ENCODE measurements around the gene PDE8A. TPM values are rescaled to one million over a fixed set of nuclear protein-coding genes. Genes with fewer than 3 reads are reported as not detected.

Gene PDE8A, protein sequence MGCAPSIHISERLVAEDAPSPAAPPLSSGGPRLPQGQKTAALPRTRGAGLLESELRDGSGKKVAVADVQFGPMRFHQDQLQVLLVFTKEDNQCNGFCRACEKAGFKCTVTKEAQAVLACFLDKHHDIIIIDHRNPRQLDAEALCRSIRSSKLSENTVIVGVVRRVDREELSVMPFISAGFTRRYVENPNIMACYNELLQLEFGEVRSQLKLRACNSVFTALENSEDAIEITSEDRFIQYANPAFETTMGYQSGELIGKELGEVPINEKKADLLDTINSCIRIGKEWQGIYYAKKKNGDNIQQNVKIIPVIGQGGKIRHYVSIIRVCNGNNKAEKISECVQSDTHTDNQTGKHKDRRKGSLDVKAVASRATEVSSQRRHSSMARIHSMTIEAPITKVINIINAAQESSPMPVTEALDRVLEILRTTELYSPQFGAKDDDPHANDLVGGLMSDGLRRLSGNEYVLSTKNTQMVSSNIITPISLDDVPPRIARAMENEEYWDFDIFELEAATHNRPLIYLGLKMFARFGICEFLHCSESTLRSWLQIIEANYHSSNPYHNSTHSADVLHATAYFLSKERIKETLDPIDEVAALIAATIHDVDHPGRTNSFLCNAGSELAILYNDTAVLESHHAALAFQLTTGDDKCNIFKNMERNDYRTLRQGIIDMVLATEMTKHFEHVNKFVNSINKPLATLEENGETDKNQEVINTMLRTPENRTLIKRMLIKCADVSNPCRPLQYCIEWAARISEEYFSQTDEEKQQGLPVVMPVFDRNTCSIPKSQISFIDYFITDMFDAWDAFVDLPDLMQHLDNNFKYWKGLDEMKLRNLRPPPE
- 10 to 100 TPM; 34.2 to 50.1 TPM for total RNA-seq

- ATAC-seq, result peak; percentile 20
- peak within 1 kb of the TSS; percentile 81 to 95 (median 90) for H3K27ac ChIP-seq
Measured at GRCh38 chr15:84981711-84982300, at the start of gene PDE8A. PDE8A (plus strand) TSS chr15:84981856; CDS start chr15:84982163, 307 bp downstream.

DNA sequence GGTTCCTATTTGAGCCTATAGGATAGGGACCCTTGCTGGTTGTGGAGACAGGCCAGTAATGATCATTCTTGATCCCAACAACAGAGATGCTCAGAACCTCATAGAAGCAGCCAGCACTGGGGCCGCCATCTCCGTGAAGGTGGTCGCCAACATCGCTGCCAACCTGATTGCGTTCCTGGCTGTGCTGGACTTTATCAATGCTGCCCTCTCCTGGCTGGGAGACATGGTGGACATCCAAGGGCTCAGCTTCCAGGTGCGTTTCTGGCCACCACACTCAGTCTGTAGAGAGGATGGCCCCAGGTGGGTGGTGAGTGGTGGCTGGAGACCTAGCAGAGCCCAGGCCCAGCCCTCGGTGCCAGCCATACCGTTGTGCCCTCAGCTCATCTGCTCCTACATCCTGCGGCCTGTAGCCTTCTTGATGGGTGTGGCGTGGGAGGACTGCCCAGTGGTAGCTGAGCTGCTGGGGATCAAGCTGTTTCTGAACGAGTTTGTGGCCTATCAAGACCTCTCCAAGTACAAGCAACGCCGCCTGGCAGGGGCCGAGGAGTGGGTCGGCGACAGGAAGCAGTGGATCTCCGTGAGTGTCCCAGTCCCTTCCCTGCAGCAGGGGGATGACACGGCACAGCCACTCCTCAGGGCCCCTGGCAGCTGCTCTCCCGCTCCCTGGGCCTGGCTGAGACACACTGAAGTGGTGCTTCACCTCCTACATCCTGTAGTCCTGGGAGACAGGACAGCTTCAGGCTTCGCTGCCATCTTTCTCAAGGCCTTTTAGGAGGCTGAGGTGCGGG, 46.5 kb upstream of the PDE8A start:
- no peaks in the 10 kb centered on the region for H3K36me3 ChIP-seq (replicated peaks in 1 of 2; ENCODE audit: insufficient read depth in 1 of 2, low read depth in 2 of 2)
- H3K9me3 ChIP-seq, result no peaks in the 10 kb centered on the region
- no peak overlapping the region for H3K27ac ChIP-seq
- 74 to 81% methylated on average over 12 to 19 of the region's 21 CpGs for WGBS, 2 donors
- TF ChIP-seq, protein P1, sequence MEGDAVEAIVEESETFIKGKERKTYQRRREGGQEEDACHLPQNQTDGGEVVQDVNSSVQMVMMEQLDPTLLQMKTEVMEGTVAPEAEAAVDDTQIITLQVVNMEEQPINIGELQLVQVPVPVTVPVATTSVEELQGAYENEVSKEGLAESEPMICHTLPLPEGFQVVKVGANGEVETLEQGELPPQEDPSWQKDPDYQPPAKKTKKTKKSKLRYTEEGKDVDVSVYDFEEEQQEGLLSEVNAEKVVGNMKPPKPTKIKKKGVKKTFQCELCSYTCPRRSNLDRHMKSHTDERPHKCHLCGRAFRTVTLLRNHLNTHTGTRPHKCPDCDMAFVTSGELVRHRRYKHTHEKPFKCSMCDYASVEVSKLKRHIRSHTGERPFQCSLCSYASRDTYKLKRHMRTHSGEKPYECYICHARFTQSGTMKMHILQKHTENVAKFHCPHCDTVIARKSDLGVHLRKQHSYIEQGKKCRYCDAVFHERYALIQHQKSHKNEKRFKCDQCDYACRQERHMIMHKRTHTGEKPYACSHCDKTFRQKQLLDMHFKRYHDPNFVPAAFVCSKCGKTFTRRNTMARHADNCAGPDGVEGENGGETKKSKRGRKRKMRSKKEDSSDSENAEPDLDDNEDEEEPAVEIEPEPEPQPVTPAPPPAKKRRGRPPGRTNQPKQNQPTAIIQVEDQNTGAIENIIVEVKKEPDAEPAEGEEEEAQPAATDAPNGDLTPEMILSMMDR (IDR thresholded peaks at IDR 0.05), result peak in 1 of 7 experiments; percentile 24
- no peak for TF ChIP-seq POLR2A (IDR thresholded peaks at IDR 0.05)
- no peak for DNase-seq
- ATAC-seq, result no peak
- no peak overlapping the region for H3K4me3 ChIP-seq
- intact Hi-C loops (cut with DNase I), result no loop called here
- H3K27me3 ChIP-seq, result no peaks in the 10 kb centered on the region
- H3K4me1 ChIP-seq, result peaks cover 1% of the 10 kb centered on the region

More at GRCh38 chr15:84981711-84982300, at the start of gene PDE8A:
- H3K36me3 ChIP-seq (replicated peaks in 1 of 2; ENCODE audit: insufficient read depth in 1 of 2, low read depth in 2 of 2), result no peaks in the 10 kb centered on the region
- H3K4me3 ChIP-seq, result peak within 1 kb of the TSS; percentile 81 to 94
- no peaks in the 10 kb centered on the region for H3K9me3 ChIP-seq
- WGBS, 2 donors, result 1% methylated on average over 53 of the region's 95 CpGs; no CpG with 5 or more reads in 1 of the 2 donors
- no peak for TF ChIP-seq POLR2A (IDR thresholded peaks at IDR 0.05)
- TF ChIP-seq, protein P1 (IDR thresholded peaks at IDR 0.05), result peak in 1 of 7 experiments; percentile 26
- intact Hi-C loops (cut with DNase I), result no loop called here
- no peaks in the 10 kb centered on the region for H3K27me3 ChIP-seq
- H3K4me1 ChIP-seq, result peaks cover 34% of the 10 kb centered on the region
- DNase-seq, result peak; percentile 49 to 59 (median 54)

- intact Hi-C loops (cut with DNase I), result no loop called here
- DNase-seq (no peak), ATAC-seq (no peak)
- H3K4me3 ChIP-seq, result no peak overlapping the region
- no peaks in the 10 kb centered on the region for H3K36me3 ChIP-seq (replicated peaks in 1 of 2; ENCODE audit: insufficient read depth in 1 of 2, low read depth in 2 of 2)
- no peaks in the 10 kb centered on the region for H3K27me3 ChIP-seq
- H3K9me3 ChIP-seq, result no peaks in the 10 kb centered on the region
- 54 to 65% methylated on average over 5 of the region's 5 CpGs for WGBS, 2 donors
- no peak for TF ChIP-seq POLR2A (IDR thresholded peaks at IDR 0.05)
- TF ChIP-seq, protein P1 (IDR thresholded peaks at IDR 0.05), result no peak
- H3K27ac ChIP-seq, result no peak overlapping the region
- no peaks in the 10 kb centered on the region for H3K4me1 ChIP-seq
Measured at GRCh38 chr15:84937144-84937543, 44.5 kb upstream of the PDE8A start.

DNA sequence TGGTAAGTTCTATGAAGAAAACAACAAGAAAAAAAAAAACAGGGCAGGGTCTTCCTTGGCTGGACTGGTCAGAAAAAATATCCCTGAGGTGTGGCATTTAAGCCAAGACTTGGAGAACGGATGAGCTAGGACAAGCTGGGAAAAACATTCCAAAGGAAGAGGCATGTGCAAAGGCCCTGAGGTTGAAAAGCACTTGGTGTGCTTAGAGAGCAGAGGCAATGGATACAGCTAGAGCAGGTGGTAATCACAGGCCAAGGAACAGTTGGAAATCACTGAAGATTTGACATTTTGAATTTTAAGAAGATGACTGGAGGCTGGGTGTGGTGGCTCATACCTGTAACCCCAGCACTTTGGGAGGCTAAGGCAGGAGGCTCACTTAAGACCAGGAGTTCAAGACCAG, 42.9 kb upstream of the PDE8A start:
- intact Hi-C loops (cut with DNase I), result no loop called here
- Histone ChIP-seq H3K4me1 (peaks cover 5% of the 10 kb centered on the region), H3K27ac (no peak overlapping the region), H3K27me3 (no peaks in the 10 kb centered on the region), H3K9me3 (no peaks in the 10 kb centered on the region), H3K4me3 (no peak overlapping the region), H3K36me3 (replicated peaks in 1 of 2; ENCODE audit: insufficient read depth in 1 of 2, low read depth in 2 of 2) (no peaks in the 10 kb centered on the region)
- ATAC-seq (no peak), DNase-seq (no peak)
- TF ChIP-seq, protein P1 (IDR thresholded peaks at IDR 0.05), result no peak
- TF ChIP-seq POLR2A (IDR thresholded peaks at IDR 0.05), result no peak
- WGBS, 2 donors, result 96 to 100% methylated on average over 1 of the region's 1 CpG
